HG03460 (cell line): ENCODE results near the gene PDPR.
"Not testable (repeated sequence)": the region's sequence is repeated elsewhere in the genome, so short reads cannot be mapped to it uniquely, and the experiment has no call there.

Experiments used
- ATAC-seq: cut with Tn5 transposase; IDR thresholded peaks from one replicate; pipeline ENCODE4 v1.9.1; 2021; ENCODE audit not compliant: unreplicated experiment

Gene PDPR

GRCh38 chr16:70127706-70128105 is 13.6 kb downstream of the PDPR start:
- ATAC-seq, result not testable (repeated sequence)

GRCh38 chr16:70128844-70129243 is 14.7 kb downstream of the PDPR start:
- ATAC-seq, result not testable (repeated sequence)

GRCh38 chr16:70135796-70136195 is 21.7 kb downstream of the PDPR start:
- not testable (repeated sequence) for ATAC-seq

GRCh38 chr16:70136595-70136994 is 22.5 kb downstream of the PDPR start:
- not testable (repeated sequence) for ATAC-seq

GRCh38 chr16:70142739-70143138 is 28.6 kb downstream of the PDPR start:
- ATAC-seq, result not testable (repeated sequence)

GRCh38 chr16:70143231-70143895 is 29.2 kb downstream of the PDPR start:
- ATAC-seq, result not testable (repeated sequence)

- ATAC-seq, result not testable (repeated sequence)
These were observed 33.7 kb downstream of the PDPR start for GRCh38 chr16:70147853-70148252.

- ATAC-seq, result not testable (repeated sequence)
These were observed 34.3 kb downstream of the PDPR start for GRCh38 chr16:70148453-70148852.

- ATAC-seq, result not testable (repeated sequence)
These were observed 35.2 kb downstream of the PDPR start for GRCh38 chr16:70149296-70149695.

GRCh38 chr16:70151391-70151790 is 37.3 kb downstream of the PDPR start:
- ATAC-seq, result no peak

GRCh38 chr16:70151941-70152509 is 37.9 kb downstream of the PDPR start:
- no peak for ATAC-seq

- no peak for ATAC-seq
These were observed 38.6 kb downstream of the PDPR start for GRCh38 chr16:70152578-70153302.

GRCh38 chr16:70154736-70155135 is 40.6 kb downstream of the PDPR start:
- not testable (repeated sequence) for ATAC-seq

- no peak for ATAC-seq
These were observed 42.3 kb downstream of the PDPR start for GRCh38 chr16:70156207-70156978.

- no peak for ATAC-seq
These were observed 43.0 kb downstream of the PDPR start for GRCh38 chr16:70157105-70157476.

- no peak for ATAC-seq
These were observed 43.5 kb downstream of the PDPR start for GRCh38 chr16:70157477-70158260.

GRCh38 chr16:70158261-70158939 is 44.3 kb downstream of the PDPR start:
- no peak for ATAC-seq

GRCh38 chr16:70159355-70160348 is 45.5 kb downstream of the PDPR start:
- ATAC-seq, result no peak

GRCh38 chr16:70160388-70160787 is 46.3 kb downstream of the PDPR start:
- ATAC-seq, result no peak
